Activated naive CD8-positive, alpha-beta T cell treated with anti-CD3 and anti-CD28 coated beads for 36 hours (primary cell): ENCODE measurements around the gene RTN4IP1. TPM values are rescaled to one million over a fixed set of nuclear protein-coding genes. Genes with fewer than 3 reads are reported as not detected.
"Not testable (repeated sequence)": the region's sequence is repeated elsewhere in the genome, so short reads cannot be mapped to it uniquely, and the experiment has no call there.

Source experiments
- DNase-seq: peaks from one replicate; pipeline ENCODE4 v3.0.0; 2021
- H3K27ac Mint-ChIP-seq: one replicate; pipeline ENCODE4 v1.8.0; 2022; ENCODE audit warnings: mild to moderate bottlenecking, moderate library complexity, mixed read lengths
- H3K27me3 Mint-ChIP-seq: one replicate; pipeline ENCODE4 v1.8.0; 2022; ENCODE audit warnings: mild to moderate bottlenecking, mixed read lengths
- H3K36me3 Mint-ChIP-seq: one replicate; pipeline ENCODE4 v1.8.0; 2021; ENCODE audit warnings: mild to moderate bottlenecking, mixed read lengths
- H3K4me1 Mint-ChIP-seq: one replicate; pipeline ENCODE4 v1.8.0; 2021; ENCODE audit warnings: mixed read lengths
- H3K4me3 Mint-ChIP-seq: one replicate; pipeline ENCODE4 v1.8.0; 2022; ENCODE audit warnings: mild to moderate bottlenecking, moderate library complexity, mixed read lengths
- H3K9me3 Mint-ChIP-seq: one replicate; pipeline ENCODE4 v1.8.0; 2022; ENCODE audit warnings: mixed read lengths
- total RNA-seq, 2 experiments: library from RNA; stranded (reverse); gene quantifications; one replicate each; pipeline ENCODE4 v1.2.3, GENCODE V29; 2021

Gene RTN4IP1
- total RNA-seq, 2 experiments from 2014 or later = 10.9 to 11.4 TPM

- H3K9me3 Mint-ChIP-seq = no peaks in the 10 kb centered on the region
- no peaks in the 10 kb centered on the region for H3K27me3 Mint-ChIP-seq
- no peaks in the 10 kb centered on the region for H3K36me3 Mint-ChIP-seq
- no peak overlapping the region for H3K4me3 Mint-ChIP-seq
- H3K27ac Mint-ChIP-seq = no peak overlapping the region
- peaks cover 5% of the 10 kb centered on the region for H3K4me1 Mint-ChIP-seq
- no peak for DNase-seq
Observed at GRCh38 chr6:106574741-106575458, 54.4 kb downstream of the RTN4IP1 start.

- H3K27ac Mint-ChIP-seq = no peak overlapping the region
- H3K4me3 Mint-ChIP-seq = no peak overlapping the region
- H3K36me3 Mint-ChIP-seq = no peaks in the 10 kb centered on the region
- H3K4me1 Mint-ChIP-seq = peaks cover 7% of the 10 kb centered on the region
- H3K27me3 Mint-ChIP-seq = no peaks in the 10 kb centered on the region
- no peak for DNase-seq
- H3K9me3 Mint-ChIP-seq = no peaks in the 10 kb centered on the region
Observed at GRCh38 chr6:106572875-106573585, 56.3 kb downstream of the RTN4IP1 start.

- H3K27ac Mint-ChIP-seq = peak overlapping the region; percentile 27
- H3K4me1 Mint-ChIP-seq = peaks cover 7% of the 10 kb centered on the region
- H3K9me3 Mint-ChIP-seq = no peaks in the 10 kb centered on the region
- no peak overlapping the region for H3K4me3 Mint-ChIP-seq
- H3K27me3 Mint-ChIP-seq = no peaks in the 10 kb centered on the region
- peaks cover 2% of the 10 kb centered on the region for H3K36me3 Mint-ChIP-seq
- no peak for DNase-seq
Observed at GRCh38 chr6:106572436-106572835, 56.9 kb downstream of the RTN4IP1 start.

DNA sequence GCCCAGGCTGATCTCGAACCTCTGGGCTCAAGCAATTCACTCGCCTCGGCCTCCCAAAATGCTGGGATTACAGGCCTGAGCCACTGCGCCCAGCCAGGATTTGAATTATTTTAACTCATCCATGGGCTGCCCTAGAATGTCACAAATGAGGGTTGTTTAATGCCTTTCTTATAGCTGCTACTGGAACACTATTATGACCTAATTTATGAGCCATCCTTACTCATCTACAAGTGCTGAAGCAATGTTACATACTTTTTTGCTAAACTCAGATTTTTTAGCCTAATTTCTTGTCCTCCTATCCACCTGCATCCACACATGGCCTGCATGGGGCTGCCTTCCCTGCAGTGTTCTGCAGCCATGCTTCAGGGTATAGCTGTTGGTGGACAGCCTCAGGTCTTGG is 59.9 kb downstream of the RTN4IP1 start:
- Mint-ChIP-seq H3K9me3 (no peaks in the 10 kb centered on the region), H3K27me3 (no peaks in the 10 kb centered on the region), H3K36me3 (peaks cover 6% of the 10 kb centered on the region), H3K27ac (no peak overlapping the region), H3K4me1 (peaks cover 4% of the 10 kb centered on the region), H3K4me3 (no peak overlapping the region)
- DNase-seq = no peak

DNA sequence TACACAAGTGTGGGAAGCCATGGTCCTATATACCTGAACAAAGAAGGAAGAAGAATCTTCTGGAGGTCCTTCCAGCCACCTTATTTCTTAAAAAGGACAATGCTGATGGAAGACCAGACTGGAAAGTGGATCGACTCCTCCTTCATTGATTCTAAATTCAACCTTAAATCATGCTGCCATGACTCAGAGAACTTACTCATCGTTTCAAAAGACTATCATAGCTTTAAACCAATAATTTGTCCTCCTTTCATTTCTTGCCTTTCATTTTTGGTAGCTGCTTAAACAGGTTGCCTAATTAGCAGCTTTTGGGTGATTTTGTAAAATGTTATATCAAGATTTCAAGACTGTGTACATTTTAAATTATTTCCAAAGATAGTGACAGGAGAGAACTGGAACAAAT is 60.8 kb downstream of the RTN4IP1 start:
- Mint-ChIP-seq H3K36me3 (peaks cover 10% of the 10 kb centered on the region), H3K4me1 (peaks cover 4% of the 10 kb centered on the region)

DNA sequence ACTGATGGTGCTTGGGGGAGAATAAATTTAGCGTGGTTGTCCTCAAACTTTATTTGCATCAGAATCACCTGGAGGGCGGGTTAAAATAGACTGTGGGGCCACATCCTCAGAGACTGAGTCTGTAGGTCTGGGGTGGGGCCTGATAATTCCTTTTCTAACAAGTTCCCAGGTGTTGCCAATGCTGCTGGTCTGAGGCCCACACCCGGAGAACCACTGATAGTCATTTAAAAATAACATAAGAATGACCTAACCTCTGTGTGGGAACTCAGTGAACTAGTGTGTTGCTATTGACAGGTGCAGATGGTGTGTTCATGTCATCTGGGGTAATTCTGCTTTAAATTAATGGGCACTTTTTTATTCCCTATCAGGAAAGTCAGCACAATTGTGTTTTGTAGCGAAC is 64.8 kb downstream of the RTN4IP1 start:
- DNase-seq = no peak
- H3K4me3 Mint-ChIP-seq = no peak overlapping the region
- peaks cover 12% of the 10 kb centered on the region for H3K36me3 Mint-ChIP-seq
- H3K9me3 Mint-ChIP-seq = no peaks in the 10 kb centered on the region
- peaks cover 17% of the 10 kb centered on the region for H3K4me1 Mint-ChIP-seq
- no peaks in the 10 kb centered on the region for H3K27me3 Mint-ChIP-seq
- H3K27ac Mint-ChIP-seq = no peak overlapping the region

More for the DNA sequence above, 60.8 kb downstream of the RTN4IP1 start:
- Mint-ChIP-seq H3K27me3 (no peaks in the 10 kb centered on the region), H3K9me3 (no peaks in the 10 kb centered on the region), H3K27ac (peak overlapping the region; percentile 5), H3K4me3 (no peak overlapping the region)
- no peak for DNase-seq

DNA sequence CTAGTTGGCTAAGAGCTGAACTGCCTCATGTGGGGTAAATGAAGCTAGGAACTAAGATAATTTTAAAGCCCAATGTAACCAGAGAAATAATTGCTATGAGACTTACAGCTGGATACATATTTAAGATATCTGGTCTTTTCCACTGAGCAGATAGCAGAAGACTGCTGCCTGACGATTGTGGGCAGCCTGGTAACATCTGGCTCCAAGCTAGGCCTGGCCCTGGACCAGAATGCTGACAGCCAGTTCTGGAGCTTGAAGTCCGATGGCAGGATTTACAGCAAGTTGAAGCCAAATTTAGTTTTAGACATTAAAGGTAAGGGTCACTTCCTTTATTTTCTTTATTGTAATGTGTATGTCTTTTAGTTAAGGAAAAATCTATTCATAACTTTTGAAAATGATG is 65.7 kb downstream of the RTN4IP1 start:
- H3K4me1 Mint-ChIP-seq = peaks cover 17% of the 10 kb centered on the region

DNA sequence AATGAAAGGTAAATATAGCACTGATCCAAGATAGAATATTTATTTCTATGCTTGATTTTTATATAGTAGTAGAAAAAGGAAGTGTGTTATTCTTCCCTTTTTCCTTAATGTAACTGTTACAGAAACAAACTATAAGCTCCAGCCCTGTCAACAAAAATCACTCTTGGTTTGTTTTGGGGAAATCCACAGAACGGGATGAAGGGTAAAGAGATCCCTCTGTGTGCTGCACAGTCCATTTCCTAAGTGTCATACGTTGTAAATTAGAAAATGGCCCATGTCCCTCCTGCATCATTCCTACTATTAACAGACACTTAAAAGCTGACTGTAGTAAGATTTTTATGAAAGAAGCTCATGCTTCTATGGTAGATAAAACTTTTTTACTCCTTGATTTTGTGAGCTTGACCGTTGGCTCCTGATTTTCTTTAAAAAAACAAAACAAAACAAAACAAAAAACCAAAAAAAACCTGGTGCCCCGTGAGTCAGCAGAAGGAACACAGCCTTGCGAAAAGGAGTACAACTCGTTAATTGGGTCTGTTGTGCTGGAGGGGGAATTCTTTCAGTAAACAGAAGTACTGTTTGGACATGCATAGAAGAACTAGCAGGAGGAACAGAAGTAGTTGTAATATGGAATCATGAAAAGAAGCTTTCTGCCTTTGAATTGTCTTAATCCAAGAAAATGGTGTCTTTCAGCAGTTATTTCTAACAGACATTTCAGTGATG is 67.5 kb downstream of the RTN4IP1 start:
- Mint-ChIP-seq H3K9me3 (no peaks in the 10 kb centered on the region), H3K4me1 (peaks cover 15% of the 10 kb centered on the region), H3K27ac (no peak overlapping the region), H3K36me3 (peaks cover 10% of the 10 kb centered on the region), H3K27me3 (no peaks in the 10 kb centered on the region), H3K4me3 (no peak overlapping the region)
- DNase-seq = no peak

More for the DNA sequence above, 65.7 kb downstream of the RTN4IP1 start:
- no peak for DNase-seq
- peaks cover 12% of the 10 kb centered on the region for H3K36me3 Mint-ChIP-seq
- no peaks in the 10 kb centered on the region for H3K9me3 Mint-ChIP-seq
- no peak overlapping the region for H3K4me3 Mint-ChIP-seq
- H3K27me3 Mint-ChIP-seq = no peaks in the 10 kb centered on the region
- no peak overlapping the region for H3K27ac Mint-ChIP-seq

DNA sequence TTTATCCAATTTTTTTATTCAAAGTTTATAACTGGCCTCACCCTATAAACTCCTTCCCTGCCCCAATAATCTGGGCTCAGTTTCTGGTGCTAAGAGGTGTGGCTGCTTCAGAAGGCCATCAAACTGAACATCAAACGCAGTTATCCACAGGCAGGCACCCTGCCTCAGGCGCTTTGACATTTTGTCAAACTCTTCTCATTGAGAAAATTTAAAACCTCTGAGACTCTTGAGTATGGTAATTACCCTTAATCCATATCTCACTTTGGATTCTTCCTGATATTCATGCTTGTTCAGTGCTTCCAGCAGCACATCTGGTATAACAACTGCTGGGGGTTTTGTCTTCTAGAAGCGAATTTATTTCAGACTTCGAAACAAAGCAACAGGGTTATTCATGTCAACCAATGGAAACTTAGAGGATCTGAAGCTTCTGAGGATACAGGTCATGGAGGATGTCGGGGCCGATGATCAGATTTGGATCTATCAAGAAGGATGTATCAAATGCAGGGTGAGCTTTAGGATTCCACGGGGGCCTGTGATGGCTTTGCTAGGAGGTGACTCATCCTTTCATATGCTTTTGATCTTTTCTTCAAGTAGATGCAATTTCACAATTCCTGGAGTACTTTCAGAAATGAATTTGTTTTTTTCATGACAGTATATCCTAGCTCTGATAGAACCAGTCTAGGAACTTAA is 68.2 kb downstream of the RTN4IP1 start:
- Mint-ChIP-seq H3K27ac (no peak overlapping the region), H3K4me3 (no peak overlapping the region), H3K4me1 (peaks cover 13% of the 10 kb centered on the region), H3K27me3 (no peaks in the 10 kb centered on the region), H3K9me3 (no peaks in the 10 kb centered on the region), H3K36me3 (peaks cover 10% of the 10 kb centered on the region)
- DNase-seq = peak; percentile 11

GRCh38 chr6:106559659-106560058 is 69.6 kb downstream of the RTN4IP1 start:
- not testable (repeated sequence) for H3K4me3 Mint-ChIP-seq, H3K27me3 Mint-ChIP-seq, H3K36me3 Mint-ChIP-seq, H3K9me3 Mint-ChIP-seq, H3K27ac Mint-ChIP-seq, DNase-seq
- H3K4me1 Mint-ChIP-seq = peaks cover 13% of the 10 kb centered on the region

GRCh38 chr6:106558364-106558763 is 70.9 kb downstream of the RTN4IP1 start:
- Mint-ChIP-seq H3K9me3 (no peaks in the 10 kb centered on the region), H3K4me1 (peaks cover 19% of the 10 kb centered on the region), H3K36me3 (peaks cover 8% of the 10 kb centered on the region), H3K27ac (no peak overlapping the region), H3K27me3 (no peaks in the 10 kb centered on the region), H3K4me3 (no peak overlapping the region)
- no peak for DNase-seq

GRCh38 chr6:106557837-106558236 is 71.5 kb downstream of the RTN4IP1 start:
- DNase-seq = no peak
- H3K27ac Mint-ChIP-seq = no peak overlapping the region
- peaks cover 24% of the 10 kb centered on the region for H3K4me1 Mint-ChIP-seq
- H3K27me3 Mint-ChIP-seq = no peaks in the 10 kb centered on the region
- peaks cover 12% of the 10 kb centered on the region for H3K36me3 Mint-ChIP-seq
- no peak overlapping the region for H3K4me3 Mint-ChIP-seq
- no peaks in the 10 kb centered on the region for H3K9me3 Mint-ChIP-seq

- Mint-ChIP-seq H3K4me3 (no peak overlapping the region), H3K27me3 (no peaks in the 10 kb centered on the region), H3K4me1 (peaks cover 22% of the 10 kb centered on the region), H3K36me3 (peaks cover 17% of the 10 kb centered on the region), H3K27ac (no peak overlapping the region), H3K9me3 (no peaks in the 10 kb centered on the region)
- no peak for DNase-seq
Observed at GRCh38 chr6:106556368-106556960, 72.8 kb downstream of the RTN4IP1 start.

- H3K4me1 Mint-ChIP-seq = peaks cover 16% of the 10 kb centered on the region
- peaks cover 3% of the 10 kb centered on the region for H3K9me3 Mint-ChIP-seq
- no peaks in the 10 kb centered on the region for H3K27me3 Mint-ChIP-seq
- H3K4me3 Mint-ChIP-seq = no peak overlapping the region
- H3K36me3 Mint-ChIP-seq = peaks cover 22% of the 10 kb centered on the region
- H3K27ac Mint-ChIP-seq = no peak overlapping the region
- no peak for DNase-seq
Observed at GRCh38 chr6:106555767-106556166, 73.5 kb downstream of the RTN4IP1 start.
